C4-2B (cell line): ENCODE measurements around the gene INKA1.

Experiments
- ZFX ChIP-seq: fragments of 450-650 bp; IDR thresholded peaks from 2 replicates; pipeline ENCODE4 v1.6.1; 2017
- TF ChIP-seq, protein P1 (sequence below): fragments of 450-650 bp; conservative IDR thresholded peaks from 2 replicates; pipeline ENCODE4 v1.5.1; 2017; ENCODE audit warnings: mild to moderate bottlenecking

GRCh38 chr3:49780080-49780974 is 22.7 kb upstream of the INKA1 start:
- TF ChIP-seq, protein P1, sequence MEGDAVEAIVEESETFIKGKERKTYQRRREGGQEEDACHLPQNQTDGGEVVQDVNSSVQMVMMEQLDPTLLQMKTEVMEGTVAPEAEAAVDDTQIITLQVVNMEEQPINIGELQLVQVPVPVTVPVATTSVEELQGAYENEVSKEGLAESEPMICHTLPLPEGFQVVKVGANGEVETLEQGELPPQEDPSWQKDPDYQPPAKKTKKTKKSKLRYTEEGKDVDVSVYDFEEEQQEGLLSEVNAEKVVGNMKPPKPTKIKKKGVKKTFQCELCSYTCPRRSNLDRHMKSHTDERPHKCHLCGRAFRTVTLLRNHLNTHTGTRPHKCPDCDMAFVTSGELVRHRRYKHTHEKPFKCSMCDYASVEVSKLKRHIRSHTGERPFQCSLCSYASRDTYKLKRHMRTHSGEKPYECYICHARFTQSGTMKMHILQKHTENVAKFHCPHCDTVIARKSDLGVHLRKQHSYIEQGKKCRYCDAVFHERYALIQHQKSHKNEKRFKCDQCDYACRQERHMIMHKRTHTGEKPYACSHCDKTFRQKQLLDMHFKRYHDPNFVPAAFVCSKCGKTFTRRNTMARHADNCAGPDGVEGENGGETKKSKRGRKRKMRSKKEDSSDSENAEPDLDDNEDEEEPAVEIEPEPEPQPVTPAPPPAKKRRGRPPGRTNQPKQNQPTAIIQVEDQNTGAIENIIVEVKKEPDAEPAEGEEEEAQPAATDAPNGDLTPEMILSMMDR, result no peak
- TF ChIP-seq ZFX, result no peak
